Lung (tissue), 12 donors: ENCODE measurements around the gene DNLZ. TPM values are rescaled to one million over a fixed set of nuclear protein-coding genes. Genes with fewer than 3 reads are reported as not detected.

Experiments
- ATAC-seq: fragments of 200-7000 bp; cut with Tn5 transposase; one replicate; pipeline ENCODE4 v1.9.1; 2020; ENCODE audit warnings: moderate number of reproducible peaks; ENCODE audit not compliant: insufficient read depth, low FRiP score
- DNase-seq, 3 donors: peaks; one replicate each; pipeline ENCODE4 v3.0.0-alpha.2; 2013 to 2017
- H3K27ac ChIP-seq, 2 donors: one replicate each; pipeline ENCODE4 v1.5.1; 2013; ENCODE audit warnings: mild to moderate bottlenecking in 2 of 2, moderate library complexity in 2 of 2, control low read depth in 1 of 2, inconsistent platforms in 1 of 2, low read depth in 1 of 2, low read length in 1 of 2
- H3K27me3 ChIP-seq, 3 donors: one replicate each; pipeline ENCODE4 v1.5.1; 2013; ENCODE audit warnings: low read length in 2 of 3; ENCODE audit not compliant: control insufficient read depth in 3 of 3, insufficient read depth in 3 of 3
- H3K36me3 ChIP-seq, 4 donors: one replicate each; pipeline ENCODE4 v1.5.1; 2013; ENCODE audit warnings: low read length in 4 of 4, mild to moderate bottlenecking in 1 of 4, moderate library complexity in 1 of 4; ENCODE audit not compliant: control insufficient read depth in 4 of 4, insufficient read depth in 4 of 4
- H3K4me1 ChIP-seq, 5 donors: one replicate each; pipeline ENCODE4 v1.5.1; 2013; ENCODE audit warnings: low read length in 5 of 5, mild to moderate bottlenecking in 2 of 5, moderate library complexity in 1 of 5; ENCODE audit not compliant: control insufficient read depth in 5 of 5, insufficient read depth in 5 of 5
- H3K4me3 ChIP-seq: one replicate; pipeline ENCODE4 v1.5.1; 2013; ENCODE audit warnings: mild to moderate bottlenecking, control low read depth, moderate library complexity
- H3K9ac ChIP-seq, 2 donors: one replicate each; pipeline ENCODE4 v1.5.1; 2013; ENCODE audit warnings: low read length in 2 of 2, control low read depth in 1 of 2; ENCODE audit not compliant: insufficient read depth in 1 of 2
- H3K9me3 ChIP-seq, 4 donors: one replicate each; pipeline ENCODE4 v1.5.1; 2013; ENCODE audit warnings: low read length in 3 of 4, mild to moderate bottlenecking in 1 of 4, moderate library complexity in 1 of 4; ENCODE audit not compliant: control insufficient read depth in 4 of 4, insufficient read depth in 3 of 4
- WGBS, 2 donors: extraction: QIAGEN DNeasy Blood & Tissue Kit; methylation state at CpG; one replicate each; pipeline ENCODE4 v1.1.7; 2013; 5-methylcytosine and 5-hydroxymethylcytosine counted together
- polyA plus RNA-seq, 2 donors: library from polyadenylated mRNA; stranded (reverse); fragments of 200-250 nt; gene quantifications; one replicate each; pipeline ENCODE4 v1.2.1, GENCODE V29; 2013
- total RNA-seq, 2 donors: library from RNA; depleted of rRNA in 1 of 2; stranded (reverse); fragments of >200 nt in 1 of 2; gene quantifications; one replicate each; pipeline ENCODE4 v1.2.1, GENCODE V29; 2014 to 2021
- TF ChIP-seq, protein P1 (sequence below): IDR thresholded peaks from 2 replicates; pipeline ENCODE4 v1.5.1; 2012; ENCODE audit warnings: mild to moderate bottlenecking; ENCODE audit errors: control extremely low read depth, extremely low read depth
- donor health status: control.
- donor health status: control.
- donor health status: Bipolar disorder and iron deficiency.
- donor health status: healthy.
- donor health status: DM: yes; HTN: yes; CAD: no.

Gene DNLZ
- total and polyA plus RNA-seq, 4 donors: 7.7 to 34.3 (median 16.8) TPM

DNA sequence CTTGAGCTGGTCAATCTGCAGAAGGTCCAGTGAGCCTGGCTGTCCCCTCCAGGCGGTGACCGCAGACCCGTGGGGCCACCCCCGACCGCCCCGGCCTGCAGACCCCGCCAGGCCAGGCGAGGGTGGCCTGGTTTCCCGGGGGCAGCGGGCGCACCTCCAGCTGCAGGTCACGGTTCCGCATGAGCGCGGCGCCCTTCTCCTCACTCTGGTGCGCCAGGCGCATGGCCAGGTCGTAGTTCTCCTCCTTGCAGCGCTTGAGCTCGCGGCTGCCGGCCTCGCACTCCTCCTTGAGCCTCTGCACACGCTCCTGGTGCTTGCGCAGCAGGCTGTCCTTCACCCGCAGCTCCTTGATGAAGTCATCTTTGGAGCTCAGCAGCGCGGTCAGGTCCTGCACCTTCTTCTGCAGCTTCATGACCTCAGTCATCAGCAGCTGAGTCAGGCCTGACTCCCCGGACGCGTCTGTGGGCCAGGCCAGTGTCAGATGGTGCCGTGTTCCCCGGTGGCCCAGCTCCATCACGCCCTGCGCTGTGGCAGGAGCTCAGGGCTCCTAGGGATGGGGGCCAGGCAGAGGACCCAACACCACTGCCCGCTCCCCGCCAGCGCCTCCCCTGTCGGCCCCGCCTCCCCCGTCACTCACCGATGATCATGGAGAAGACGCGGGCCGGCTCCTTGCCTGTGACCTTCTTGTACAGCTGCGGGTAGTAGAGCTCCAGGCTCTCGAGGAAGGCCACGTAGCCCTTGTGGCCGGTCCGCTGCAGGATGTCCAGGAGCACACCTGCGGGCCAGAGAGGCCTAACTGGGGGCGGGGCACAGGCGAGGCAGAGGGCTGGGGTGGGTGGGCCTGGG lies 7.4 kb upstream of the DNLZ start:
- no peaks in the 10 kb centered on the region for H3K9me3 ChIP-seq
- DNase-seq (no peak), ATAC-seq (no peak)
- no peaks in the 10 kb centered on the region for H3K27me3 ChIP-seq
- H3K27ac ChIP-seq: no peak overlapping the region
- H3K4me1 ChIP-seq: peaks cover 0 to 19% (median 6%) of the 10 kb centered on the region in 5 donors
- H3K4me3 ChIP-seq: no peak overlapping the region
- no peaks in the 10 kb centered on the region for H3K36me3 ChIP-seq
- 94 to 96% methylated on average over 54 of the region's 54 CpGs for WGBS, 2 donors
- H3K9ac ChIP-seq: no peak overlapping the region
- TF ChIP-seq, protein P1, sequence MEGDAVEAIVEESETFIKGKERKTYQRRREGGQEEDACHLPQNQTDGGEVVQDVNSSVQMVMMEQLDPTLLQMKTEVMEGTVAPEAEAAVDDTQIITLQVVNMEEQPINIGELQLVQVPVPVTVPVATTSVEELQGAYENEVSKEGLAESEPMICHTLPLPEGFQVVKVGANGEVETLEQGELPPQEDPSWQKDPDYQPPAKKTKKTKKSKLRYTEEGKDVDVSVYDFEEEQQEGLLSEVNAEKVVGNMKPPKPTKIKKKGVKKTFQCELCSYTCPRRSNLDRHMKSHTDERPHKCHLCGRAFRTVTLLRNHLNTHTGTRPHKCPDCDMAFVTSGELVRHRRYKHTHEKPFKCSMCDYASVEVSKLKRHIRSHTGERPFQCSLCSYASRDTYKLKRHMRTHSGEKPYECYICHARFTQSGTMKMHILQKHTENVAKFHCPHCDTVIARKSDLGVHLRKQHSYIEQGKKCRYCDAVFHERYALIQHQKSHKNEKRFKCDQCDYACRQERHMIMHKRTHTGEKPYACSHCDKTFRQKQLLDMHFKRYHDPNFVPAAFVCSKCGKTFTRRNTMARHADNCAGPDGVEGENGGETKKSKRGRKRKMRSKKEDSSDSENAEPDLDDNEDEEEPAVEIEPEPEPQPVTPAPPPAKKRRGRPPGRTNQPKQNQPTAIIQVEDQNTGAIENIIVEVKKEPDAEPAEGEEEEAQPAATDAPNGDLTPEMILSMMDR: no peak

DNA sequence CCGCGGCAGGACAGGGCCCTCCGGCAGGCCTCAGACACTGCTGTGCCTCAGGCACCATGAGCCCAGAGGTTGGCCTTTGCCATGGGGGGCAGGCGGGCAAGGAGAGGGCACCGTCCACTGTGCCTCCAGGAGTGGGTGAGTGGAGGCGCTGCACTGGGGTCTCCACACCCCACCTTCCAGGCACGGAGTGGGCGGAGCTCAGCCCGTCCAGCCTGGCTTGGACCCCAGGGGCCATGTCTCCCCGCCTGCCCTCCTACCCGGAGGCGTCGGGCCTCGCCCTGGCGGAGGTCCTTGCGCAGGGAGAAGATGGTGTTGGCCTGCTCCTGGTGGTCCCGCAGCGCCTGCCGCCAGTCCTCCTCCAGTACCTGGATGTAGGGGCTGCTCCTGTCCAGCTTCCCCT lies 6.5 kb upstream of the DNLZ start:
- Histone ChIP-seq H3K27ac (no peak overlapping the region), H3K27me3 (no peaks in the 10 kb centered on the region), H3K4me1 (peaks cover 0 to 19% (median 6%) of the 10 kb centered on the region in 5 donors), H3K4me3 (no peak overlapping the region), H3K36me3 (no peaks in the 10 kb centered on the region), H3K9me3 (no peaks in the 10 kb centered on the region), H3K9ac (no peak overlapping the region)
- DNase-seq (no peak), ATAC-seq (no peak)
- TF ChIP-seq, protein P1: no peak
- WGBS, 2 donors: 95 to 96% methylated on average over 15 to 19 of the region's 19 CpGs

DNA sequence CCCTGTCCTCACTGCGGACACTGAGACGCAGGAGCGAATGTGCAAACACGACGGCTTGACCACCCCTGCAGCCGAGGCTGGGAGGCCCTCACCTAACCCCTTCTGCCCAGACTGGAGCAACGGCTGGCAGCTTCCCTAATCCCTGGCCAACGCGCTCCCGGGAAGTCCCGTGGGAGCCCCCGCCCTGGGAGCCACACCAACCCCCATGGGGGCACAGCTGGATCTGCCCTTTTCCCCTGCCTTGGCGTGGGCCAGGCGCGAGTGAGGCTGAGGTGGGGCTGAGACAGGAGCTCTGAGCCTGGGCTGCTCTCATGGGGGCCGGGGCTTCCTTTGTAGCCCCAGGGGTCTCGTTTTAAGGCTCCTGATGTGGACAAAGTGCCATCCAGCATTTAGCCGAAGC lies 4.6 kb upstream of the DNLZ start:
- ATAC-seq: no peak
- TF ChIP-seq, protein P1: no peak
- H3K4me1 ChIP-seq: peaks cover 0 to 17% (median 10%) of the 10 kb centered on the region in 5 donors
- DNase-seq: no peak
- no peaks in the 10 kb centered on the region for H3K9me3 ChIP-seq
- H3K27me3 ChIP-seq: no peaks in the 10 kb centered on the region
- WGBS, 2 donors: 76 to 83% methylated on average over 18 of the region's 18 CpGs
- H3K9ac ChIP-seq: no peak overlapping the region
- no peaks in the 10 kb centered on the region for H3K36me3 ChIP-seq
- H3K27ac ChIP-seq: no peak overlapping the region
- no peak overlapping the region for H3K4me3 ChIP-seq
